Globus pallidus (tissue), 1 donor: ENCODE measurements around the gene C2CD4D.

Experiments
- DNase-seq: peaks from one replicate; pipeline ENCODE4 v3.0.0-alpha.2; 2015; ENCODE audit warnings: low spot score

Gene C2CD4D

DNA sequence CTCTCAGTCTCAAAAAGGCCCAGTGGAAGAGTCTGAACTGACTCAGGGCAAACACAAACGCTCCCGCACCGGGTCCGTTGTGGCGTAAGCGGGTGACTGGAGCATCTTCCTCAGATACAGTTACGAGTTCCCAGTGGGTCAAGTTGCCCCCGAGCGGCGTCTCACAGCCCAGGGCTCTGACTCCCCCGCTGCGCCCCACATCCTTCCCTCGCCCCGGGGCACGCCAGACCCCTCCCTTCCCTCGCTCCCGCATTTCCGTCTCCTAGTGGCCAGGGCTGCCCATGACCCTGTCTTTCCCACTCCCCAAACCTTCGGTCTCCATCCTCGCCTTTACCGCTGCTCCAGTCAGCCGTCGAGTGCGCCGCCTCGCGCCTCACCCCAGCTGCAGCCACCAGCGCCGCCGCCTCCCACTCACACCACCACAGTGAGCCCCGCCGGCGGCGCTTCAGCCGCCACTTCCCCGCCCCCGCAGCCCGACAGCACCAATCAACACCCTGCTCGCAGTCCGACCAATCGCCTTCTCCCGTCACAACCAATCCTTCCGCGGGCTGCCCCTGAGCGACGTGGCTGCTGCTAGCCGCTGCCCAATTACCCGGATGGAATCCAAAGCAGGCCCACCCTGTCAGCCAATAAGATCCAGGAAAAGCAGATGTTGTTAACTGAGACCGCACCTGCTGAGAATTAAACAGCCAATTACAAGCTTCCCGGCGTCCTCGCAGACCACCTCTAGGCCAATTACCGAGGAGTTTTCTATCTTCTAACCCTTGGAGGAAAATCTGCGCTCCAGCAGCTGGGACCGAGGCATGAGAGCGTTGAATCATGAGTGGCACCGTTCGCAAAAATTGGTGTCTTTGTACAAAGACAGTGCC, 49.3 kb downstream of the C2CD4D start, which contains the start of gene TDRKH:
Gene TDRKH (minus strand): TSS at position 430 of the 869 bp plus-strand sequence. CDS start 7,478 bp downstream, outside the sequence.
- DNase-seq = peak; percentile 99
